SHP77 (cell line): ENCODE measurements around the gene ATG2B.

Experiments used
- DNase-seq, 2 experiments: peaks; one replicate each; lab custom pipeline; 2025; lab: John Stamatoyannopoulos, UW

ATG2B gene

GRCh38 chr14:96362965-96363750 is at the start of gene ATG2B, which contains the start of gene GSKIP:
Gene ATG2B (minus strand): TSS chr14:96363341. CDS start chr14:96362976, 365 bp downstream.
Gene GSKIP (plus strand): TSS chr14:96363526. CDS start chr14:96382248, 18,722 bp downstream.
- peak; percentile 86 to 88 for DNase-seq

- no peak for DNase-seq
These were observed 47.0 kb upstream of the ATG2B start for GRCh38 chr14:96410119-96410518.

GRCh38 chr14:96409701-96410100 is 46.6 kb upstream of the ATG2B start:
- DNase-seq, result no peak

- no peak for DNase-seq
These were observed 45.5 kb upstream of the ATG2B start for GRCh38 chr14:96408608-96409007.

GRCh38 chr14:96407935-96408570 is 44.9 kb upstream of the ATG2B start:
- no peak for DNase-seq

GRCh38 chr14:96405677-96406076 is 42.5 kb upstream of the ATG2B start:
- no peak for DNase-seq

- DNase-seq, result no peak
These were observed 40.3 kb upstream of the ATG2B start for GRCh38 chr14:96403409-96403808.

GRCh38 chr14:96400495-96400894 is 37.4 kb upstream of the ATG2B start:
- DNase-seq, result no peak

GRCh38 chr14:96399405-96399804 is 36.3 kb upstream of the ATG2B start:
- no peak for DNase-seq

- DNase-seq, result no peak
These were observed 35.8 kb upstream of the ATG2B start for GRCh38 chr14:96398921-96399320.

- no peak for DNase-seq
These were observed 35.3 kb upstream of the ATG2B start for GRCh38 chr14:96398432-96398831.

GRCh38 chr14:96394047-96394815 is 31.1 kb upstream of the ATG2B start:
- DNase-seq, result no peak

GRCh38 chr14:96393071-96393691 is 30.0 kb upstream of the ATG2B start:
- no peak for DNase-seq

- peak; percentile 86 to 97 for DNase-seq
These were observed 28.4 kb upstream of the ATG2B start for GRCh38 chr14:96391293-96392118.

GRCh38 chr14:96390965-96391292 is 27.8 kb upstream of the ATG2B start:
- no peak for DNase-seq

GRCh38 chr14:96385385-96385784 is 22.2 kb upstream of the ATG2B start:
- DNase-seq, result no peak

- no peak for DNase-seq
These were observed 21.6 kb upstream of the ATG2B start for GRCh38 chr14:96384740-96385139.

GRCh38 chr14:96384053-96384452 is 20.9 kb upstream of the ATG2B start:
- DNase-seq, result no peak

- no peak for DNase-seq
These were observed 20.3 kb upstream of the ATG2B start for GRCh38 chr14:96383445-96383844.

GRCh38 chr14:96380735-96381134 is 17.6 kb upstream of the ATG2B start:
- no peak for DNase-seq

GRCh38 chr14:96376093-96376492 is 13.0 kb upstream of the ATG2B start:
- DNase-seq, result no peak
